GM13977 (cell line): Measurements from ENCODE around the gene SPRED1.

Experiments used
- DNase-seq: peaks from one replicate; pipeline ENCODE4 v3.0.0; 2012; ENCODE audit warnings: low spot score
- in situ Hi-C: fragments of 300-500 bp; cut with MboI; formaldehyde crosslinking; loops from one replicate; pipeline ENCODE4 v1.12.0; 2022; ENCODE audit warnings: low sequenced_read_pairs, low pct_unique_long_range_greater_than_20kb, mixed read lengths, inconsistent platforms; ENCODE audit not compliant: unreplicated experiment
- TF ChIP-seq, protein P1 (sequence below): IDR thresholded peaks from 2 replicates; pipeline ENCODE4 v1.5.1; 2012; ENCODE audit warnings: mild to moderate bottlenecking, control low read depth; ENCODE audit not compliant: insufficient read depth; ENCODE audit errors: extremely low read depth, missing control alignments

The SPRED1 gene

DNA sequence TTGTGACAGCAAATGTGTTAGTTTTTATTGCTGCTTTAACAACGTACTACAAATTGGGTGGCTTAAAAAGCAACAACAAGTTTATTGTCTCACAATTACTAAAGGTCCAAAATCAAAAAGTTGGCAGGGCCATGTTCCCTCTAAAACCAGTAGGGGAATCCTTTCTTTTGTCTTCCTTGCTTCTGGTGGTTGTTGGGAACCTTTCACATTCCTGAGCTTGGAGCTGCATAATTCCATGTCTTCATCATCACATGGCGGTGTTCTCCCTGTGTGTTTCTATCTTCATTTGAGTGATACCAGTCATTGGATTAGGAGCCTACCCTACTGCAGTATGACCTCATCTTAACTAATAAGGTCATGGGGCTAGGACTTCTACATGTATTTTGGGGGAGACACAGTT lies 7.4 kb downstream of the SPRED1 start:
- in situ Hi-C loops, result no loop called here
- TF ChIP-seq, protein P1, sequence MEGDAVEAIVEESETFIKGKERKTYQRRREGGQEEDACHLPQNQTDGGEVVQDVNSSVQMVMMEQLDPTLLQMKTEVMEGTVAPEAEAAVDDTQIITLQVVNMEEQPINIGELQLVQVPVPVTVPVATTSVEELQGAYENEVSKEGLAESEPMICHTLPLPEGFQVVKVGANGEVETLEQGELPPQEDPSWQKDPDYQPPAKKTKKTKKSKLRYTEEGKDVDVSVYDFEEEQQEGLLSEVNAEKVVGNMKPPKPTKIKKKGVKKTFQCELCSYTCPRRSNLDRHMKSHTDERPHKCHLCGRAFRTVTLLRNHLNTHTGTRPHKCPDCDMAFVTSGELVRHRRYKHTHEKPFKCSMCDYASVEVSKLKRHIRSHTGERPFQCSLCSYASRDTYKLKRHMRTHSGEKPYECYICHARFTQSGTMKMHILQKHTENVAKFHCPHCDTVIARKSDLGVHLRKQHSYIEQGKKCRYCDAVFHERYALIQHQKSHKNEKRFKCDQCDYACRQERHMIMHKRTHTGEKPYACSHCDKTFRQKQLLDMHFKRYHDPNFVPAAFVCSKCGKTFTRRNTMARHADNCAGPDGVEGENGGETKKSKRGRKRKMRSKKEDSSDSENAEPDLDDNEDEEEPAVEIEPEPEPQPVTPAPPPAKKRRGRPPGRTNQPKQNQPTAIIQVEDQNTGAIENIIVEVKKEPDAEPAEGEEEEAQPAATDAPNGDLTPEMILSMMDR, result no peak
- DNase-seq, result no peak

- DNase-seq, result no peak
- TF ChIP-seq, protein P1, result no peak
- in situ Hi-C loops, result no loop called here
Observed at GRCh38 chr15:38263251-38263650, 10.6 kb downstream of the SPRED1 start.

DNA sequence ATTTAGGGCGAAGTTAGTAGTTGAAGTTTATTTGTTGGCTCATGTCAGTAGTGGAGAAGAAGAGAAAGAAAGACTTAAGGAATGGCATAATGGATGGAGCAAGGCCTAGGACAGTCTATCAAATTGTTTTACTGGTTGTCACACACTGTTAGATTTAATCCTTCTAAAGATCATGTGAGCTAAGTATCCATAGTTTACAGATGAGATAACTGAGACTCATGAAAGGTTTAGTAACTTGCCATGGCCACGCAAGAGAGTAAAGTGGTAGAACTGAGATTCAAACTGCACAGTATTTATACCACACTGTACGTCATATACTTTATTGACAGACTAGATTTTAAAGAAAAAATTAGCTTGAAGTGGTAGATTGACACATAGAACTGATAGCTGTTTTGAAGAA lies 11.4 kb downstream of the SPRED1 start:
- in situ Hi-C loops, result no loop called here
- no peak for DNase-seq
- TF ChIP-seq, protein P1, result no peak

- TF ChIP-seq, protein P1, result no peak
- in situ Hi-C loops, result no loop called here
- DNase-seq, result no peak
Observed at GRCh38 chr15:38266247-38266986, 13.8 kb downstream of the SPRED1 start.

- no peak for DNase-seq
- TF ChIP-seq, protein P1, result no peak
- in situ Hi-C loops, result no loop called here
Observed at GRCh38 chr15:38267421-38268022, 14.9 kb downstream of the SPRED1 start.

DNA sequence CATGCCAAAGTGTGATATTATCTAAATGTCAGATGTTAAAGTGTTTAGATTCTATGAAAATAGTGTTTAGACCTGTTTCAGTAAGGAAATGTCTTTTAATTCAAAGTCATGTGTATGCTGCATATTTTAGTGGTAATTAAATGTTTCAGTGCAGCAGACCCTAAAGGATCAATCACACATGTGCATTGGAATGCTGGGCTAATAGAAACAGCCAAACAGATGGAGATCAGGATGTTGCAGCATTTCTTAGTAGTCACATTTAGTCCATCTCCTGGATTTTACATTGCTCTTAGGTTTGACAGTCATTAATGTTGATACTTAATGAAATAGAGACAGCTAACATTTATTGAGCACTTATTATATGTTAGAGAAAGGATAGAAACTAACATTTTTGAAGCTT lies 18.5 kb downstream of the SPRED1 start:
- in situ Hi-C loops, result no loop called here
- TF ChIP-seq, protein P1, result no peak
- no peak for DNase-seq
